Duodenal mucosa (tissue), 2 donors: Measurements from ENCODE around the gene LILRB2.

Experiments used
- H3K27ac ChIP-seq: one replicate; pipeline ENCODE4 v1.7.0; 2013; ENCODE audit warnings: low read depth, low read length
- H3K27me3 ChIP-seq, 2 donors: one replicate each; pipeline ENCODE4 v1.7.0; 2013; ENCODE audit warnings: low read length in 2 of 2, control low read depth in 1 of 2; ENCODE audit not compliant: insufficient read depth in 2 of 2, control insufficient read depth in 1 of 2
- H3K36me3 ChIP-seq, 2 donors: one replicate each; pipeline ENCODE4 v1.7.0; 2013; ENCODE audit warnings: low read length in 2 of 2, control low read depth in 1 of 2; ENCODE audit not compliant: insufficient read depth in 2 of 2, control insufficient read depth in 1 of 2
- H3K4me1 ChIP-seq, 2 donors: one replicate each; pipeline ENCODE4 v1.7.0; 2013; ENCODE audit warnings: low read length in 2 of 2, control low read depth in 1 of 2; ENCODE audit not compliant: insufficient read depth in 2 of 2, control insufficient read depth in 1 of 2
- H3K4me3 ChIP-seq, 2 donors: one replicate each; pipeline ENCODE4 v1.7.0; 2013; ENCODE audit warnings: low read length in 2 of 2, low read depth in 1 of 2
- H3K9ac ChIP-seq, 2 donors: one replicate each; pipeline ENCODE4 v1.7.0; 2013; ENCODE audit warnings: low read length in 2 of 2, low read depth in 1 of 2
- H3K9me3 ChIP-seq, 2 donors: one replicate each; pipeline ENCODE4 v1.7.0; 2013; ENCODE audit warnings: low read length in 2 of 2, control low read depth in 1 of 2; ENCODE audit not compliant: control insufficient read depth in 1 of 2

The LILRB2 gene

GRCh38 chr19:54317965-54318240 is 37.0 kb upstream of the LILRB2 start:
- H3K27ac ChIP-seq, result no peak overlapping the region
- H3K4me1 ChIP-seq, result no peaks in the 10 kb centered on the region
- H3K36me3 ChIP-seq, result no peaks in the 10 kb centered on the region
- no peak overlapping the region for H3K4me3 ChIP-seq
- no peaks in the 10 kb centered on the region for H3K27me3 ChIP-seq
- H3K9ac ChIP-seq, result no peak overlapping the region
- H3K9me3 ChIP-seq, result no peaks in the 10 kb centered on the region

GRCh38 chr19:54317108-54317964 is 36.4 kb upstream of the LILRB2 start:
- no peaks in the 10 kb centered on the region for H3K9me3 ChIP-seq
- H3K27ac ChIP-seq, result no peak overlapping the region
- no peak overlapping the region for H3K4me3 ChIP-seq
- no peaks in the 10 kb centered on the region for H3K4me1 ChIP-seq
- no peaks in the 10 kb centered on the region for H3K36me3 ChIP-seq
- H3K27me3 ChIP-seq, result no peaks in the 10 kb centered on the region
- no peak overlapping the region for H3K9ac ChIP-seq

- no peak overlapping the region for H3K4me3 ChIP-seq
Observed at GRCh38 chr19:54316746-54317107, 35.8 kb upstream of the LILRB2 start.

GRCh38 chr19:54315956-54316355 is 35.0 kb upstream of the LILRB2 start:
- no peaks in the 10 kb centered on the region for H3K36me3 ChIP-seq
- no peaks in the 10 kb centered on the region for H3K27me3 ChIP-seq
- no peak overlapping the region for H3K4me3 ChIP-seq
- no peak overlapping the region for H3K9ac ChIP-seq
- no peaks in the 10 kb centered on the region for H3K4me1 ChIP-seq
- H3K27ac ChIP-seq, result no peak overlapping the region
- no peaks in the 10 kb centered on the region for H3K9me3 ChIP-seq

More at GRCh38 chr19:54316746-54317107, 35.8 kb upstream of the LILRB2 start:
- Histone ChIP-seq H3K27ac (no peak overlapping the region), H3K9me3 (no peaks in the 10 kb centered on the region), H3K36me3 (no peaks in the 10 kb centered on the region), H3K27me3 (no peaks in the 10 kb centered on the region), H3K4me1 (no peaks in the 10 kb centered on the region), H3K9ac (no peak overlapping the region)

- no peaks in the 10 kb centered on the region for H3K9me3 ChIP-seq
- H3K4me1 ChIP-seq, result no peaks in the 10 kb centered on the region
- H3K4me3 ChIP-seq, result no peak within 1 kb of the TSS
- no peaks in the 10 kb centered on the region for H3K27me3 ChIP-seq
- no peaks in the 10 kb centered on the region for H3K36me3 ChIP-seq
- H3K9ac ChIP-seq, result no peak within 1 kb of the TSS
- no peak within 1 kb of the TSS for H3K27ac ChIP-seq
Observed at GRCh38 chr19:54312436-54313377, 31.8 kb upstream of the LILRB2 start, which contains the start of gene LILRA5. TSS of gene LILRA5 (minus strand) at chr19:54313166. CDS start at chr19:54313019, 147 bp downstream.

- no peak overlapping the region for H3K27ac ChIP-seq
Observed at GRCh38 chr19:54312011-54312410, 31.1 kb upstream of the LILRB2 start.

GRCh38 chr19:54311486-54311885 is 30.6 kb upstream of the LILRB2 start:
- no peaks in the 10 kb centered on the region for H3K27me3 ChIP-seq
- no peaks in the 10 kb centered on the region for H3K36me3 ChIP-seq
- no peaks in the 10 kb centered on the region for H3K9me3 ChIP-seq
- no peak overlapping the region for H3K4me3 ChIP-seq
- H3K4me1 ChIP-seq, result no peaks in the 10 kb centered on the region
- H3K9ac ChIP-seq, result no peak overlapping the region
- H3K27ac ChIP-seq, result no peak overlapping the region

More at GRCh38 chr19:54312011-54312410, 31.1 kb upstream of the LILRB2 start:
- Histone ChIP-seq H3K4me3 (no peak overlapping the region), H3K36me3 (no peaks in the 10 kb centered on the region), H3K9me3 (no peaks in the 10 kb centered on the region), H3K27me3 (no peaks in the 10 kb centered on the region), H3K4me1 (no peaks in the 10 kb centered on the region), H3K9ac (no peak overlapping the region)

- H3K36me3 ChIP-seq, result no peaks in the 10 kb centered on the region
- H3K27ac ChIP-seq, result no peak overlapping the region
- no peaks in the 10 kb centered on the region for H3K27me3 ChIP-seq
- no peak overlapping the region for H3K4me3 ChIP-seq
- H3K4me1 ChIP-seq, result no peaks in the 10 kb centered on the region
- H3K9ac ChIP-seq, result no peak overlapping the region
- no peaks in the 10 kb centered on the region for H3K9me3 ChIP-seq
Observed at GRCh38 chr19:54310543-54310942, 29.6 kb upstream of the LILRB2 start.

GRCh38 chr19:54309811-54310210 is 28.9 kb upstream of the LILRB2 start:
- Histone ChIP-seq H3K36me3 (no peaks in the 10 kb centered on the region), H3K27me3 (no peaks in the 10 kb centered on the region), H3K4me3 (no peak overlapping the region), H3K27ac (no peak overlapping the region), H3K4me1 (no peaks in the 10 kb centered on the region), H3K9me3 (no peaks in the 10 kb centered on the region), H3K9ac (no peak overlapping the region)

GRCh38 chr19:54307389-54308020 is 26.6 kb upstream of the LILRB2 start:
- no peak overlapping the region for H3K4me3 ChIP-seq
- no peaks in the 10 kb centered on the region for H3K27me3 ChIP-seq
- no peaks in the 10 kb centered on the region for H3K36me3 ChIP-seq
- H3K27ac ChIP-seq, result no peak overlapping the region
- peaks cover 0 to 5% of the 10 kb centered on the region in 2 donors for H3K4me1 ChIP-seq
- H3K9ac ChIP-seq, result no peak overlapping the region
- H3K9me3 ChIP-seq, result no peaks in the 10 kb centered on the region
